Measurements from ENCODE around the gene L3MBTL3. TPM values are rescaled to one million over a fixed set of nuclear protein-coding genes. Genes with fewer than 3 reads are reported as not detected.

Gene L3MBTL3
- total RNA-seq, 1 experiment from 2014 or later, result 13.7 TPM

DNA sequence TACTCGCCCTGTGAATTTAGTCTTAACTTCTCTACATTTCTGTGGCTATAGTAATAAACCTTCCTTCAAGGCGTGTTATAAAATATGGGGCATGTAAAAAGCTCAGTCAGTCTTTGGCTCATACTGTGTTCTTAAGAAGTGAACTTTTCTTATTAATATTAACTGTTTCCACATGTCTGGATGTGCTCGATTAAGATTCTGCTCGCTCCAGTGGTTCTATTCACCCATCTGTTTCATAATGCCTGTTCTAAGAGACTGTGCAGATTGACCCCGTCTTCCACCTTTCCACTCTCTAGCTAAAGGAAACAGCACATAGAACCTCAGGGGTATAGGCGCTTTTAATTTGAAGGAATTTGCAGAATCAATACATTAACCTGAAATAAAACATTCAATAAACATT lies 99.9 kb downstream of the L3MBTL3 start:
- ChIA-PET POLR2A (no interaction called here), CTCF (no interaction called here)
- no peaks in the 10 kb centered on the region for H3K27me3 Mint-ChIP-seq (ENCODE audit: low read depth)
- H3K4me1 Mint-ChIP-seq, result no peaks in the 10 kb centered on the region
- no peak for ATAC-seq
- H3K36me3 Mint-ChIP-seq, result no peaks in the 10 kb centered on the region
- peaks cover 3% of the 10 kb centered on the region; the same call in 1 of the 2 replicates for H3K9me3 Mint-ChIP-seq
- DNase-seq (ENCODE audit: low spot score), result no peak
- H3K4me3 Mint-ChIP-seq, result no peak overlapping the region
- TF ChIP-seq, protein P1, sequence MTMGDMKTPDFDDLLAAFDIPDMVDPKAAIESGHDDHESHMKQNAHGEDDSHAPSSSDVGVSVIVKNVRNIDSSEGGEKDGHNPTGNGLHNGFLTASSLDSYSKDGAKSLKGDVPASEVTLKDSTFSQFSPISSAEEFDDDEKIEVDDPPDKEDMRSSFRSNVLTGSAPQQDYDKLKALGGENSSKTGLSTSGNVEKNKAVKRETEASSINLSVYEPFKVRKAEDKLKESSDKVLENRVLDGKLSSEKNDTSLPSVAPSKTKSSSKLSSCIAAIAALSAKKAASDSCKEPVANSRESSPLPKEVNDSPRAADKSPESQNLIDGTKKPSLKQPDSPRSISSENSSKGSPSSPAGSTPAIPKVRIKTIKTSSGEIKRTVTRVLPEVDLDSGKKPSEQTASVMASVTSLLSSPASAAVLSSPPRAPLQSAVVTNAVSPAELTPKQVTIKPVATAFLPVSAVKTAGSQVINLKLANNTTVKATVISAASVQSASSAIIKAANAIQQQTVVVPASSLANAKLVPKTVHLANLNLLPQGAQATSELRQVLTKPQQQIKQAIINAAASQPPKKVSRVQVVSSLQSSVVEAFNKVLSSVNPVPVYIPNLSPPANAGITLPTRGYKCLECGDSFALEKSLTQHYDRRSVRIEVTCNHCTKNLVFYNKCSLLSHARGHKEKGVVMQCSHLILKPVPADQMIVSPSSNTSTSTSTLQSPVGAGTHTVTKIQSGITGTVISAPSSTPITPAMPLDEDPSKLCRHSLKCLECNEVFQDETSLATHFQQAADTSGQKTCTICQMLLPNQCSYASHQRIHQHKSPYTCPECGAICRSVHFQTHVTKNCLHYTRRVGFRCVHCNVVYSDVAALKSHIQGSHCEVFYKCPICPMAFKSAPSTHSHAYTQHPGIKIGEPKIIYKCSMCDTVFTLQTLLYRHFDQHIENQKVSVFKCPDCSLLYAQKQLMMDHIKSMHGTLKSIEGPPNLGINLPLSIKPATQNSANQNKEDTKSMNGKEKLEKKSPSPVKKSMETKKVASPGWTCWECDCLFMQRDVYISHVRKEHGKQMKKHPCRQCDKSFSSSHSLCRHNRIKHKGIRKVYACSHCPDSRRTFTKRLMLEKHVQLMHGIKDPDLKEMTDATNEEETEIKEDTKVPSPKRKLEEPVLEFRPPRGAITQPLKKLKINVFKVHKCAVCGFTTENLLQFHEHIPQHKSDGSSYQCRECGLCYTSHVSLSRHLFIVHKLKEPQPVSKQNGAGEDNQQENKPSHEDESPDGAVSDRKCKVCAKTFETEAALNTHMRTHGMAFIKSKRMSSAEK (CRISPR knock-in tag; IDR thresholded peaks at IDR 0.05; ENCODE audit: borderline replicate concordance), result no peak
- TF ChIP-seq KAT7 (CRISPR knock-in tag; IDR thresholded peaks at IDR 0.05; ENCODE audit: borderline replicate concordance), result no peak
- no peak for TF ChIP-seq RELA (CRISPR knock-in tag; IDR thresholded peaks at IDR 0.05; ENCODE audit: borderline replicate concordance)
- TF ChIP-seq, protein P2, sequence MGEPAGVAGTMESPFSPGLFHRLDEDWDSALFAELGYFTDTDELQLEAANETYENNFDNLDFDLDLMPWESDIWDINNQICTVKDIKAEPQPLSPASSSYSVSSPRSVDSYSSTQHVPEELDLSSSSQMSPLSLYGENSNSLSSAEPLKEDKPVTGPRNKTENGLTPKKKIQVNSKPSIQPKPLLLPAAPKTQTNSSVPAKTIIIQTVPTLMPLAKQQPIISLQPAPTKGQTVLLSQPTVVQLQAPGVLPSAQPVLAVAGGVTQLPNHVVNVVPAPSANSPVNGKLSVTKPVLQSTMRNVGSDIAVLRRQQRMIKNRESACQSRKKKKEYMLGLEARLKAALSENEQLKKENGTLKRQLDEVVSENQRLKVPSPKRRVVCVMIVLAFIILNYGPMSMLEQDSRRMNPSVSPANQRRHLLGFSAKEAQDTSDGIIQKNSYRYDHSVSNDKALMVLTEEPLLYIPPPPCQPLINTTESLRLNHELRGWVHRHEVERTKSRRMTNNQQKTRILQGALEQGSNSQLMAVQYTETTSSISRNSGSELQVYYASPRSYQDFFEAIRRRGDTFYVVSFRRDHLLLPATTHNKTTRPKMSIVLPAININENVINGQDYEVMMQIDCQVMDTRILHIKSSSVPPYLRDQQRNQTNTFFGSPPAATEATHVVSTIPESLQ (CRISPR knock-in tag; IDR thresholded peaks at IDR 0.05), result no peak
- no peak for TF ChIP-seq TP53 (CRISPR knock-in tag; IDR thresholded peaks at IDR 0.05)
- TF ChIP-seq TCF7 (CRISPR knock-in tag; IDR thresholded peaks at IDR 0.05; ENCODE audit: low read depth), result no peak
- no peak for TF ChIP-seq NR2C2 (CRISPR knock-in tag; IDR thresholded peaks at IDR 0.05)
- TF ChIP-seq, protein P3, sequence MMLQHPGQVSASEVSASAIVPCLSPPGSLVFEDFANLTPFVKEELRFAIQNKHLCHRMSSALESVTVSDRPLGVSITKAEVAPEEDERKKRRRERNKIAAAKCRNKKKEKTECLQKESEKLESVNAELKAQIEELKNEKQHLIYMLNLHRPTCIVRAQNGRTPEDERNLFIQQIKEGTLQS (CRISPR knock-in tag; conservative IDR thresholded peaks at IDR 0.05), result no peak
- no peak for TF ChIP-seq SMAD4 (CRISPR knock-in tag; IDR thresholded peaks at IDR 0.05)
- TF ChIP-seq NFYB (CRISPR knock-in tag; conservative IDR thresholded peaks at IDR 0.05; ENCODE audit: low read depth), result no peak
- TF ChIP-seq GRHL2 (CRISPR knock-in tag; IDR thresholded peaks at IDR 0.05; ENCODE audit: insufficient replicate concordance, severe bottlenecking), result no peak
- no peak for TF ChIP-seq ZBTB21 (CRISPR knock-in tag; IDR thresholded peaks at IDR 0.05; ENCODE audit: borderline replicate concordance)
- no peak for TF ChIP-seq TEAD1 (CRISPR knock-in tag; IDR thresholded peaks at IDR 0.05)
- TF ChIP-seq, protein P4, sequence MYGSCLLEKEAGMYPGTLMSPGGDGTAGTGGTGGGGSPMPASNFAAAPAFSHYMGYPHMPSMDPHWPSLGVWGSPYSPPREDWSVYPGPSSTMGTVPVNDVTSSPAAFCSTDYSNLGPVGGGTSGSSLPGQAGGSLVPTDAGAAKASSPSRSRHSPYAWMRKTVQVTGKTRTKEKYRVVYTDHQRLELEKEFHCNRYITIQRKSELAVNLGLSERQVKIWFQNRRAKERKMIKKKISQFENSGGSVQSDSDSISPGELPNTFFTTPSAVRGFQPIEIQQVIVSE (CRISPR knock-in tag; IDR thresholded peaks at IDR 0.05; ENCODE audit: borderline replicate concordance), result no peak
- TF ChIP-seq, protein P5, sequence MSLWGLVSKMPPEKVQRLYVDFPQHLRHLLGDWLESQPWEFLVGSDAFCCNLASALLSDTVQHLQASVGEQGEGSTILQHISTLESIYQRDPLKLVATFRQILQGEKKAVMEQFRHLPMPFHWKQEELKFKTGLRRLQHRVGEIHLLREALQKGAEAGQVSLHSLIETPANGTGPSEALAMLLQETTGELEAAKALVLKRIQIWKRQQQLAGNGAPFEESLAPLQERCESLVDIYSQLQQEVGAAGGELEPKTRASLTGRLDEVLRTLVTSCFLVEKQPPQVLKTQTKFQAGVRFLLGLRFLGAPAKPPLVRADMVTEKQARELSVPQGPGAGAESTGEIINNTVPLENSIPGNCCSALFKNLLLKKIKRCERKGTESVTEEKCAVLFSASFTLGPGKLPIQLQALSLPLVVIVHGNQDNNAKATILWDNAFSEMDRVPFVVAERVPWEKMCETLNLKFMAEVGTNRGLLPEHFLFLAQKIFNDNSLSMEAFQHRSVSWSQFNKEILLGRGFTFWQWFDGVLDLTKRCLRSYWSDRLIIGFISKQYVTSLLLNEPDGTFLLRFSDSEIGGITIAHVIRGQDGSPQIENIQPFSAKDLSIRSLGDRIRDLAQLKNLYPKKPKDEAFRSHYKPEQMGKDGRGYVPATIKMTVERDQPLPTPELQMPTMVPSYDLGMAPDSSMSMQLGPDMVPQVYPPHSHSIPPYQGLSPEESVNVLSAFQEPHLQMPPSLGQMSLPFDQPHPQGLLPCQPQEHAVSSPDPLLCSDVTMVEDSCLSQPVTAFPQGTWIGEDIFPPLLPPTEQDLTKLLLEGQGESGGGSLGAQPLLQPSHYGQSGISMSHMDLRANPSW (CRISPR knock-in tag; conservative IDR thresholded peaks at IDR 0.05; ENCODE audit: low read depth), result no peak
- no peak for TF ChIP-seq ZNF121 (CRISPR knock-in tag; IDR thresholded peaks at IDR 0.05)
- TF ChIP-seq ETV6 (CRISPR knock-in tag; IDR thresholded peaks at IDR 0.05), result no peak
- no peak overlapping the region for H3K27ac Mint-ChIP-seq
